Camera-type eye (tissue), 1 donor: ENCODE results near the gene ANXA2. TPM values are rescaled to one million over a fixed set of nuclear protein-coding genes. Genes with fewer than 3 reads are reported as not detected.

Source experiments
- total RNA-seq: library from RNA; depleted of rRNA; stranded (reverse); fragments of >200 nt; gene quantifications from one replicate; pipeline ENCODE4 v1.2.3, GENCODE V29; 2014

Gene ANXA2
- 483 TPM for total RNA-seq

GRCh38 chr15:60397772-60398445, at the start of gene ANXA2:
Gene ANXA2 (minus strand): TSS chr15:60397986. CDS start chr15:60386075, 11,911 bp downstream.

Other genes with a start within 250 kb of the ANXA2 start
- gene ICE2, start 81.2 kb upstream of the ANXA2 start, total RNA-seq, result 72.6 TPM